B cell (primary cell): ENCODE data around the gene IGSF3. TPM values are rescaled to one million over a fixed set of nuclear protein-coding genes. Genes with fewer than 3 reads are reported as not detected.

Source experiments
- ATAC-seq: fragments of 200-7000 bp; cut with Tn5 transposase; one replicate; pipeline ENCODE4 v1.10.0; 2021; ENCODE audit warnings: low read depth, mild to moderate bottlenecking, moderate number of reproducible peaks, moderate library complexity
- CTCF ChIA-PET: fragments of 350-600 bp; sonication (Branson Sonifier 250); formaldehyde crosslinking; loops from one replicate; lab custom pipeline; 2021; ENCODE audit warnings: antibody characterized with exemption, inconsistent platforms; lab: Charles Lee
- POLR2A ChIA-PET: fragments of 350-600 bp; sonication (Branson Sonifier 250); formaldehyde crosslinking; loops from one replicate; lab custom pipeline; 2021; ENCODE audit warnings: antibody characterized with exemption; lab: Charles Lee
- DNase-seq: peaks from one replicate; pipeline ENCODE4 v3.0.0; 2013
- H2AFZ ChIP-seq: 2 replicates; pipeline ENCODE4 v1.6.1; 2012; ENCODE audit warnings: mild to moderate bottlenecking, low read depth, low read length; ENCODE audit not compliant: insufficient read depth, poor library complexity, severe bottlenecking
- H3K27ac ChIP-seq, 2 donors: 1 replicate in 1 of 2; 2 replicates in 1 of 2; pipeline ENCODE4 v1.5.1; 2012 to 2013; ENCODE audit warnings: low read length in 2 of 2, mild to moderate bottlenecking in 2 of 2, moderate library complexity in 1 of 2
- H3K27me3 ChIP-seq, 4 experiments: fragments of 200-600 bp in 1 of 4; sonication (generic) in 1 of 4; replicated peaks in 1 of 4; 1 replicate in 2 of 4; 2 replicates in 2 of 4; pipeline versions ENCODE4 v1.6.1 to v1.7.0; 2013 to 2016; ENCODE audit warnings: low read length in 3 of 4, mild to moderate bottlenecking in 2 of 4, mixed read lengths in 1 of 4, moderate library complexity in 1 of 4; ENCODE audit not compliant: insufficient read depth in 4 of 4, control insufficient read depth in 3 of 4; ENCODE audit errors: control extremely low read depth in 1 of 4
- H3K36me3 ChIP-seq, 2 experiments: replicated peaks in 1 of 2; 1 replicate in 1 of 2; 2 replicates in 1 of 2; pipeline versions ENCODE4 v1.6.1 to v1.7.1; 2013; ENCODE audit warnings: low read length in 1 of 2; ENCODE audit not compliant: insufficient read depth in 2 of 2, control insufficient read depth in 1 of 2; ENCODE audit errors: control extremely low read depth in 1 of 2, extremely low read depth in 1 of 2
- H3K4me1 ChIP-seq, 2 donors: fragments of 200-600 bp in 1 of 2; sonication (generic) in 1 of 2; 1 replicate in 1 of 2; 2 replicates in 1 of 2; pipeline versions ENCODE4 v1.5.1 to v1.6.1; 2013 to 2017; ENCODE audit warnings: low read length in 2 of 2; ENCODE audit not compliant: control insufficient read depth in 2 of 2, insufficient read depth in 2 of 2
- H3K4me2 ChIP-seq: replicated peaks from 2 replicates; pipeline ENCODE3; 2012; ENCODE audit warnings: mild to moderate bottlenecking, low read depth, low read length; ENCODE audit not compliant: poor library complexity, severe bottlenecking
- H3K4me3 ChIP-seq, 5 experiments: fragments of 200-600 bp in 1 of 5; sonication (generic) in 1 of 5; 1 replicate in 3 of 5; 2 replicates in 2 of 5; pipeline versions ENCODE4 v1.5.1 to v1.7.0; 2011 to 2016; ENCODE audit warnings: low read length in 4 of 5, mild to moderate bottlenecking in 4 of 5, low read depth in 2 of 5, control low read depth in 1 of 5, moderate library complexity in 1 of 5; ENCODE audit not compliant: insufficient read depth in 1 of 5; ENCODE audit errors: control extremely low read depth in 1 of 5, extremely low read depth in 1 of 5
- H3K79me2 ChIP-seq: fragments of 200-600 bp; sonication (generic); one replicate; pipeline ENCODE4 v1.6.0; 2016; ENCODE audit warnings: low read length; ENCODE audit not compliant: control insufficient read depth, insufficient read depth
- H3K9ac ChIP-seq: fragments of 200-600 bp; sonication (generic); 2 replicates; pipeline ENCODE4 v1.6.1; 2017; ENCODE audit warnings: mild to moderate bottlenecking, low read length, moderate library complexity
- H3K9me3 ChIP-seq, 3 donors: one replicate each; pipeline versions ENCODE4 v1.6.1 to v1.7.1; 2013; ENCODE audit warnings: low read length in 2 of 3; ENCODE audit not compliant: control insufficient read depth in 2 of 3, insufficient read depth in 1 of 3; ENCODE audit errors: control extremely low read depth in 1 of 3
- H4K20me1 ChIP-seq: 2 replicates; pipeline ENCODE4 v1.6.0; 2012; ENCODE audit warnings: mild to moderate bottlenecking, low read length; ENCODE audit not compliant: insufficient read depth, control insufficient read depth, poor library complexity, severe bottlenecking
- H3K27ac Mint-ChIP-seq: one replicate; pipeline ENCODE4 v1.8.0; 2021; ENCODE audit warnings: mixed read lengths
- H3K27me3 Mint-ChIP-seq: one replicate; pipeline ENCODE4 v1.8.0; 2021; ENCODE audit warnings: mixed read lengths
- H3K4me1 Mint-ChIP-seq: one replicate; pipeline ENCODE4 v1.8.0; 2021; ENCODE audit warnings: mixed read lengths
- H3K4me3 Mint-ChIP-seq: one replicate; pipeline ENCODE4 v1.8.0; 2021; ENCODE audit warnings: mixed read lengths
- H3K9me3 Mint-ChIP-seq: one replicate; pipeline ENCODE4 v1.8.0; 2022; ENCODE audit warnings: mixed read lengths; ENCODE audit not compliant: insufficient read depth
- EZH2 ChIP-seq: IDR thresholded peaks from 2 replicates; pipeline ENCODE4 v1.6.1; 2012; ENCODE audit warnings: borderline replicate concordance, low read depth, mild to moderate bottlenecking, moderate library complexity, low read length; ENCODE audit not compliant: insufficient read depth, poor library complexity, severe bottlenecking
- WGBS: methylation state at CpG from one replicate; pipeline ENCODE4 v1.1.5; 2013; ENCODE audit warnings: missing lambda C conversion rate; ENCODE audit not compliant: insufficient coverage; 5-methylcytosine and 5-hydroxymethylcytosine counted together
- intact Hi-C: fragments of 100-400 bp; cut with micrococcal nuclease; formaldehyde crosslinking; loops from one replicate; pipeline ENCODE4 v1.10.0; 2022
- polyA plus RNA-seq: library from polyadenylated mRNA; depleted of rRNA; stranded (reverse); fragments of >200 nt; gene quantifications from 2 replicates; pipeline ENCODE4 v1.2.3, GENCODE V29; 2012
- total RNA-seq, 2 donors: library from RNA; stranded (reverse); fragments of 120-200 nt in 1 of 2; gene quantifications; 1 replicate in 1 of 2; 2 replicates in 1 of 2; pipeline versions ENCODE4 v1.2.3 to v1.2.4, GENCODE V29; 2013 to 2022
- TF ChIP-seq, protein P1 (sequence below): fragments of 200-600 bp; IDR thresholded peaks from one replicate; pipeline ENCODE4 v1.8.0; 2022; ENCODE audit warnings: antibody characterized with exemption, mild to moderate bottlenecking

IGSF3 gene
- total and polyA plus RNA-seq, 2 donors (not counting 1 experiment from before 2014, with no cell fraction given): 0.49 TPM; not detected in 1

DNA sequence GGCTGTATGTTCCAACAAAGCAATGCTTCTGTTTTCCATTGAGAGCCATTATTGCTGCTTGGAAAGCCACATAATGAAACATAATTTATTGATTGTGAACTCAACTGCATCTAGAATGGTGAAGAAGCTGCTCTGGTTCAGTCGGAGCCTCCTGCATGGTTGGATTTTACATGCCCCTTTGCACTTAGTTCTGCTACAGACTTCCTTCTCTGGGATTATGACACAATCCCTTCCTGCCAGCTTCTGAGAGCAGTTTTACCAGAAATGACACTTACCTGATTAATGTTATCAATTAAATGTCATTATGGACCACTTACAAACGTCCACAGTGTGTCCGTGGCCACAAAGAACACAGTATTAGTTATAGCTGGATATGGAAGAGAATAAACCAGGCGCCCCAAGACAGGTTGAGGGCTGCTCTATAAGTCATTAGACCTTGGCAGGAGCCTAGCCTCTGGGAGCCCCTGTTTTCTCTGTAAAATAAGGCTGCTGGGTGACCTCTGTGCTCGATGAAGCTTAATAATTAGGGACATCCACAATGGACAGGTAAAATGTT lies 89.7 kb downstream of the IGSF3 start:
- intact Hi-C loops: no loop called here
- Histone ChIP-seq H2AFZ (no peak overlapping the region), H3K9me3 (no peaks in the 10 kb centered on the region), H3K4me3 (no peak overlapping the region), H3K27me3 (peaks cover 0 to 3% (median 0%) of the 10 kb centered on the region in 4 experiments), H3K4me1 (no peaks in the 10 kb centered on the region), H3K4me2 (no peak overlapping the region), H3K79me2 (no peaks in the 10 kb centered on the region), H3K36me3 (no peaks in the 10 kb centered on the region), H4K20me1 (no peaks in the 10 kb centered on the region), H3K27ac (no peak overlapping the region), H3K9ac (no peak overlapping the region)
- Mint-ChIP-seq H3K4me1 (peaks cover 13% of the 10 kb centered on the region), H3K27ac (no peak overlapping the region), H3K9me3 (no peaks in the 10 kb centered on the region), H3K27me3 (no peaks in the 10 kb centered on the region), H3K4me3 (no peak overlapping the region)
- ChIA-PET CTCF (interaction anchor here (2.1 to 3.2 kb wide), 3 partner anchors 18 to 439 kb away, joined by 6 to 15 read pairs (median 8); no protein-coding TSS in a partner anchor), POLR2A (no interaction called here)
- no peak for TF ChIP-seq EZH2
- TF ChIP-seq, protein P1, sequence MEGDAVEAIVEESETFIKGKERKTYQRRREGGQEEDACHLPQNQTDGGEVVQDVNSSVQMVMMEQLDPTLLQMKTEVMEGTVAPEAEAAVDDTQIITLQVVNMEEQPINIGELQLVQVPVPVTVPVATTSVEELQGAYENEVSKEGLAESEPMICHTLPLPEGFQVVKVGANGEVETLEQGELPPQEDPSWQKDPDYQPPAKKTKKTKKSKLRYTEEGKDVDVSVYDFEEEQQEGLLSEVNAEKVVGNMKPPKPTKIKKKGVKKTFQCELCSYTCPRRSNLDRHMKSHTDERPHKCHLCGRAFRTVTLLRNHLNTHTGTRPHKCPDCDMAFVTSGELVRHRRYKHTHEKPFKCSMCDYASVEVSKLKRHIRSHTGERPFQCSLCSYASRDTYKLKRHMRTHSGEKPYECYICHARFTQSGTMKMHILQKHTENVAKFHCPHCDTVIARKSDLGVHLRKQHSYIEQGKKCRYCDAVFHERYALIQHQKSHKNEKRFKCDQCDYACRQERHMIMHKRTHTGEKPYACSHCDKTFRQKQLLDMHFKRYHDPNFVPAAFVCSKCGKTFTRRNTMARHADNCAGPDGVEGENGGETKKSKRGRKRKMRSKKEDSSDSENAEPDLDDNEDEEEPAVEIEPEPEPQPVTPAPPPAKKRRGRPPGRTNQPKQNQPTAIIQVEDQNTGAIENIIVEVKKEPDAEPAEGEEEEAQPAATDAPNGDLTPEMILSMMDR: no peak
- 93% methylated on average over 1 of the region's 5 CpGs for WGBS
- no peak for DNase-seq
- no peak for ATAC-seq

DNA sequence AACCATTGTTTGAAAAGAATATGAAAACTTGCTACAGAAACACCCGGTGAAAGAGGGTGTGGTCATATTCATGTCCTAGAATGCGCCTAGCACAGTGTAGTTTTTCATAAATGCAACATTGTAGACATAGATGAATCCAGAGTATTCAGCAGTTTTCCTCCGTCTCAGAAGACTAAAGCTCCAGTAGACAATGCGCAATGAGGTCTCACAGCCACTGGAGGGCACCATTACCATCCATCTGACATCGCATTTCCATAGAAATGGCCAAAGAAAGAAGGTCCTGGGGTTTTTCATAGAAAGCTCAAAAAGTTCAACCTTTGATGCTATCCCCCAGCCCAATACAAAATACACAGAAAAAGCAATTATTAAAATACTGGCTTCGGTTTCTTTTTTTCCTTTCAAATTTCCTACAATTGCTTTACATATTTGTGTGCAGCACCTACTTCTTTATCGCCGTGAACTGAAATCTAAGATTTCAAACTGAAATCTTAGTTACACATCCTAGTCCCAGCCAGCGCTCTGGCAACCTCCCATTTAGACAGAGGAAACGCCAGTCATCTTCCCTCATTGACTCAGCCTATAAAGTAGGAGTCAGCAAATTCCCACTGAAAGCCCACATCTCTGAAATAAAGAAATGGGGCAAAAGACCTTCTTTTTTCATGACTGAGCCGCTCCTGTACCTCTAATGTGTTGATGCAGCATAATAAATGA lies 92.8 kb downstream of the IGSF3 start:
- no peak overlapping the region for H3K27ac Mint-ChIP-seq
- no peak overlapping the region for H2AFZ ChIP-seq
- H3K27ac ChIP-seq: no peak overlapping the region
- ChIA-PET POLR2A (no interaction called here), CTCF (interaction anchor here (0.6 to 4.8 kb wide), 35 partner anchors 8 to 554 kb away, joined by 3 to 69 read pairs (median 5); partner anchors contain the start of genes IGSF3 and TTF2)
- no peak for ATAC-seq
- peak; percentile 73 for DNase-seq
- intact Hi-C loops: loop anchor here (1.0 to 2.0 kb wide), 3 partner anchors 22 to 481 kb away; no protein-coding TSS in a partner anchor
- H3K27me3 Mint-ChIP-seq: no peaks in the 10 kb centered on the region
- WGBS: 38% methylated on average over 11 of the region's 11 CpGs
- no peaks in the 10 kb centered on the region for H3K36me3 ChIP-seq
- no peak overlapping the region for H3K4me3 ChIP-seq
- peaks cover 0 to 3% (median 0%) of the 10 kb centered on the region in 4 experiments for H3K27me3 ChIP-seq
- peaks cover 30% of the 10 kb centered on the region for H3K4me1 Mint-ChIP-seq
- no peak overlapping the region for H3K9ac ChIP-seq
- peak overlapping the region; percentile 12 for H3K4me2 ChIP-seq
- H3K9me3 ChIP-seq: no peaks in the 10 kb centered on the region
- TF ChIP-seq, protein P1: peak; percentile 96
- TF ChIP-seq EZH2: no peak
- H3K9me3 Mint-ChIP-seq: no peaks in the 10 kb centered on the region
- peaks cover 8 to 15% of the 10 kb centered on the region in 2 donors for H3K4me1 ChIP-seq
- H3K4me3 Mint-ChIP-seq: no peak overlapping the region
- peaks cover 4% of the 10 kb centered on the region for H3K79me2 ChIP-seq
- no peaks in the 10 kb centered on the region for H4K20me1 ChIP-seq
